T1000 (cell line): Measurements from ENCODE around the gene FBL.
"Not testable (repeated sequence)": the region's sequence is repeated elsewhere in the genome, so short reads cannot be mapped to it uniquely, and the experiment has no call there.

Experiments
- DNase-seq: peaks from one replicate; lab custom pipeline; 2025; ENCODE audit warnings: mixed read lengths; lab: John Stamatoyannopoulos, UW

FBL gene

DNA sequence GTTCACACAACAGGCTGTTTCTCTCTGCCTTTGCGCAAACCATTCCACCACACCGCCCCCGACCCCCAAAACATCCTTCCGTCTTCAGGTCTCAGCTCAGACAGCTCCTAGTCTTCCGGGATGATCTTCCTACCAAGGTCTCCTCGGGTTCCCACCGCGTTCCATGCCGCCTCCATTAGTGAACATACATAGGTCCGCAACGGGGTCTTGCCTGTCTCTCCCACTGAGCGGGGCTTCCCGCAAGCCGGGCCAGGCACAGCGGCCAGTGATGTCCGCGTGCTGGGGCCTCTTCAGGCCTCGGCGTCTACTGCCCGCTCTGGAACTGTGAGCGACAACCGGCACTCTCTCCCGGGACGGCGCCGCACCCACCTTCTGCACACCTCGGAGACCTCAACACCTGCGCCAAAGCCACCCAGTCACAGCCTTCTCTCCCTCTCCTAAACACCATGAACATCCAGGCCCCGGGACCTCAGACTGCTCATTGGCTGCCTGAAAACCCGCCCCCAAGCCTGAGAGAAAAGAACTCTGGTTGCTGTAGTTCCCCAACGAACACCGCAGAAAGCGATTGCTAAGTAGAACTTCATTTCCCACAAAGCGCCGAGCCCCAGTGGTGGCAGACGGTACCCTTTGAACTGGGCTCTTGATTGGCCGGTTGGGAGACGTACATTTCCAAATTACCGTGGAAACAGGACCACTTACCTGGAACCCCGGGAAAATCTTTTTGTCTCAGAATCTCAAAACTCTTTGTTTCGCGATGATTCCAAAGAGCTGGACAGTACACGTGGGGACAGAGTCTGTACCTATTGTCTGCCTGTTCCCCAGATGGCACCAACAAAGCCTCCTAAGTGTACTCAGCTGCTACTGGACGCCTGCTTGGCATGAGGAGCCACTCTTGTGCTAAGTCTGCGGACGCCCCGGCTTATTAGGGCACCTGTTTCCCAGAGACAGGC lies 21.8 kb downstream of the FBL start:
- DNase-seq, result peak; percentile 71

DNA sequence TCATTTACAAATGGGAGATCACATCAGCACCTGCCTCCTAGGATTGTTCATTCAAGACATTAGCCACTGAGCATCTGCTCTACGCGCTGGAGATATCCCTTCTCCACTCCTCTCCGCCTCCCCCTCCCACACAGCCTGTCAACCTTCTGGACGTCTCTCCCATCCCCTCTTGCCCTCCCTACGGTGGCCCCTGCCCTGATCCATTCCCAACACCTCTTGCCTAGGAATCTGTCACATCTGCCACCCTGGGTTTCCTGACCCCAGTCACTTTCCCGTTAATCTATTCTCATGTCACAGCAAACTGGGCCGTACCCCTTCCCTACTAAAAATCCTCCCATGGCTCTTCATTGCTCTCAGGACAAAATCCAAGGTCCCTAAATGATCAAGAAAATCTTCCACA lies 22.5 kb downstream of the FBL start:
- no peak for DNase-seq

DNA sequence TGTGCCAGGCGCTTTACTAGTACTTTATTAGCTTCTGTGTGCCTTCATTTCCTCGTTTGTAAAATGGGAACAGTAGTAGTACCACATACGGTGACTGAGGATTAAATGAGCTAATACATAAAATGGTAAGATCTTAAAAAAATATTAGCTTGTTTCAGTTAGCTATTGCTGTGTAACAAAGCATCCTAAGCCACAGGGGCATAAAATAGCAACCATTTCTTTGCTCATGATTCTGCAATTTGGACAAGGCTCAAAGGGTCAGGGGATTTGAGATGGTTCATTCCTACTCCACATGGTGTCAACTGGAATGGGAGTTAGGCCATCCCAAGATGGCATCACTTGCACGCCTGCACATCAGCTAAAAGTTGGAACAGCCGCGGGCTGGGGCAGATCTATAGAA lies 25.5 kb downstream of the FBL start:
- no peak for DNase-seq

DNA sequence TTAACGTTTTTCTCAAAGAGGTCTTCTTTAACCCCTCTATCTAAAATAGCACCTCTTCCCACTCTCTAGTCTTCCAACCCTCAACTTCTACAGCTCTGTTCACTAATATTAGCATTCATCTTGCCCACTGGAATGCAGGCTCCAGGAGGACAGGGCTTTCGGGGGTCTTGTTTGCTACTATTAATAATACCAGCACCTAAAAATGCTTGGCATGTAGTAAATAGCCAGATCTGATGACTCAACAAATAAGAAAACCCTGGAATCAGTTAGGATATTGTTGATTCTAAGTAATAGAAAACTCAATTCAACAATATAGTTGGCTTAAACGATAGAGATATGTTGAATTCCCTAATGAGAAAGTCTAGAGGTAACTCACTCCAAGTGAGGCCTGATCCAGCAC lies 26.4 kb downstream of the FBL start:
- DNase-seq, result no peak

DNA sequence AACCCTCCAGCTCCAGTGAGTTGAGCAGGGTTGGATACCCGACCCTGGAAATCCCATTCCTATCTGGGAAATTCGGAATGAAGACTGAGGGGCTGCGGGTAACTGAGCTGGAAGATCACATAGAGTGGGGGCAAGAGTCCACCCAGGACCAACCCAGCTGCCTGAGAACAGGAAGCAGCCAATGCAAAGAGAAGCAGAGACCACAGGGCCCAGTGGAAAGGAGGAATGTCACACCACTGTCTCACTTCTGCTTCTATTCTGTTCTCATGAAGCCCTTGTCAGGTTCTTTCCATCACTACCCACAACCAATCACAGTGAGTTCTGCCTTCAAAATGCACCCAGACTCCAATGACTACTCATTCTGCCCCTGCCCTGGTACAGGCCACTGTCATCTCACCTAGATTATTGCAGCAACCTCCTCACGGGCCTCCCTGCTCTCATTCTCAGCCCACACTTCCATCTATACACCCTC lies 27.5 kb downstream of the FBL start:
- no peak for DNase-seq

DNA sequence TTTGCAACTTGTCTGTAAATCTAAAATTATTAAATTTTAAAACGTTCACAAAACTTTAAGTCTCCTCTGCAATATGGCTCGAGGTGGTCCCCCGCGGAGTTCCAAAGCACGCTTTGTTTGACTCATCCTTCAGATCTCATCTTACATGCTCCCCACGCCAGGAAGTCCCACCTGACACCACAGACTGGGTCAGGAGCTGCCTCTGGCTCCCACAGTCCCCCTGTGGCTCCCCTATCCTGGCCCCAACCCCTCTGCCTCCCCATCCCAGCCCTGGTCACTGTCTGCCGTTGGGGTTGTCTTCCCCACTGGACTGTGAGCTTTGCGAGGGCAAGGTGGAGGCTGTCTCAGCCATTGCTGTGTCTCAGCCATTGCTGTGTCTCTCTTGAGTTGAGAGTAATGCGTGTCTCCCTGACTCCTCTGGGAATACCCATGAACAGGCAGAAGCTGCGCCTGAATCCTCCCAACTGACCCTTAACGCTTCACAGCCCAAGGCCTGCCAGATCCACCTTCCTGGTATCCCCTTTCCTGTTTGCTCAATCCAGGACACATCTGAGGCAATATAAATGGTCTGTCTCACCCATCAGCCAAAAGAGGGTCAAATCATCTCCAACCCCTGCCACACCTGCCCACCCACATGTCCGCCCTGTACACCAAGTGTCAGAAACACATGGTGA lies 28.2 kb downstream of the FBL start:
- no peak for DNase-seq

DNA sequence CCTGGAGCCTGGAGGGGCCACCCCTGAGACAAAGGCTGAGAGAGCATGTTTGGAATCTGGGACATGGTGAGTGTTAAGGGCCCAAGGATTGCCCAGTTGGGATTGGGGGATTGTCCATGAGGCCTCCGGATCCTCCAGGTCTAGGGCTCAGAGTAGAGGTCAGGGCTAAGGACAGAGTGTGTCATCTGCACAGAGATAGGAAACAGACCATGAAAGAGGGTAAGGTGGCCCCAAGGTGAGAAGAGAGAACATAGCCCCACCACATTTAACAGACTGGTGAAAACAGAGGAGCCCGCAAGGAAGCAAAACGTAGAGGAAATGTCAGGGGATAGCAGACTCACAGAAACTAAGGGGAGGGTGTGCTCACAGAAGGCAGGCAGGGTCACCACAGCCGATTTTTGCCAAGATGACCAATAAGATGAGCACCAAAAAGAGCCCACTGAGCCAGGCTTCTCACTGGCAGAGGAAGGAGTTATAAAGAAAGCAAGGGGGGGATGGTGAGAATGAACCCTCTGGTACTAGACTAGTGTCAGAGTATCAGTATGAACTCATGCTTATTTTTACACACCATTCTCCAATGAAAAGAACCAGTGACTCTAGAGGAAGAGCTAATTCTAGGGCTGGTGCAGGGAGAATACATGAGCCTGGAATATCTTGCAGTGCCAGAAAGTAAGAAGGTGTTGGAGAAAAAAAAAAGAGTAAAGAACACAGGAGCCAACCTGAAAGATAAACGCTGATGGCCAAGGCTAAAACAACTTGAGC lies 29.7 kb downstream of the FBL start:
- no peak for DNase-seq

DNA sequence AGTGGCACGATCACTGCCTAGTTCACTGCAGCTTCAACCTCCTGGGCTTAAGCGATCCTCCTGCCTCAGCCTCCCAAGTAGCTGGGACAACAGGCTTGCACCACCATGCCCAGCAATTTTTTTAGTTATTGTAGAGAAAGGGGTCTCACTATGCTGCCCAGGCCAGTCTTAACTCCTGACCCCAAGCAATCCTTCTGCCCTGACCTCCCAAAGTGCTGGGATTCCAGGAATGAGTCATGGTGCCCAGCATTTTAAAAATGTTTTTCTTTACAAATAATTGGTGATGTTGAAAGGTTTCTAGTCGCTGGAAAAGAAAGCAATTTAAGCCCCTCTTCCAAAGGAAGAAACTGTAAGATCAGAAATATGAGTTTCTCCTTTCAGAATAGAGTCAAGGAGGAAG lies 31.6 kb downstream of the FBL start:
- no peak for DNase-seq

DNA sequence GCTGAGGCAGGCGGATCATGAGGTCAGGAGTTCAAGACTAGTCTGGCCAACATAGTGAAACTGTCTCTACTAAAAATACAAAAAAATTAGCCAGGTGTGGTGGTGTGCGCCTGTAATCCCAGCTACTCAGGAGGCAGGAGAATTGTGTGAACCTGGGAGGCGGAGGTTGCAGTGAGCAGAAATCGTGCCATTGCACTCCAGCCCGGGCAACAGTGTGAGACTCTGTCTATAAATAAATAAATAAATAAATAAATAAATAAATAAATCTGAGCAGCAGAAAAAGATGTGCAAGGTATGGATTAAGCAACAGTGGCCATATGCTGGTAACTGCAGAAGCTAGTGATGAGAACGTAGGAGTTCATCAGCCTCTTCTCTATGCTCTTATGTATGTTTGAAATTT lies 32.1 kb downstream of the FBL start:
- not testable (repeated sequence) for DNase-seq

DNA sequence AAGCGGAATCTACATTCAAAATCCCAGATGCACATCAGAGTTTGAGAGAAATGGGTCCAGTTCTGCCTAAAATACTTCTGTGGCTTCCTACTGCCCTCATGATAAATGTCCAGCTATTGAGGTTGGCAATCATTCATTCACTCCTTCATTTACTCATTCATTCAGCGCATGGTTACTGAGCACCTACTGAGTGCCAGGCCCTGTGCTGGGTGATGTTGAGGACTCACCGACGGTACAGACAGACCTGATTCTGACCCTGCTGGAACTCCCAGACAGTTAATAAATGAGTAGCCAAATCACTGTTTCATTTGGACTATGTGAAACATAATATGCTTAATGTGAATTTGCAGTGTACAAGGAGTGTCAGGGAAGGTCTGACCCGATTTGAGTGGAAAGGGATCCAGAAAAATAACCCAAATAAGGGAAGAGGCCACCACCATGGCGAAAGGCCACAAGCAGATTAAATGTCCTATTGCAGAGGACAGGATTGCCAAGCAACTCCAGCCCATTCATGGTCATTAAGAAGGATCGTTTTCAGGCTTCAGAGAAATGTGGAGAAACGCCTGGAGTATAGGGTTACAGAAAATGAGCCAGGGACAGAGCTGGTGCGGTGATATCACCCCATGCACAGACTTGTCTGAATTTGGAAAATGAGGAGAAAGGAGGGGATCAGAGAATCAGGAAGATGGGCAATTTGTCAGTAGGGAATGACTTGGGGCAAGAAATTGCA lies 32.8 kb downstream of the FBL start:
- no peak for DNase-seq

DNA sequence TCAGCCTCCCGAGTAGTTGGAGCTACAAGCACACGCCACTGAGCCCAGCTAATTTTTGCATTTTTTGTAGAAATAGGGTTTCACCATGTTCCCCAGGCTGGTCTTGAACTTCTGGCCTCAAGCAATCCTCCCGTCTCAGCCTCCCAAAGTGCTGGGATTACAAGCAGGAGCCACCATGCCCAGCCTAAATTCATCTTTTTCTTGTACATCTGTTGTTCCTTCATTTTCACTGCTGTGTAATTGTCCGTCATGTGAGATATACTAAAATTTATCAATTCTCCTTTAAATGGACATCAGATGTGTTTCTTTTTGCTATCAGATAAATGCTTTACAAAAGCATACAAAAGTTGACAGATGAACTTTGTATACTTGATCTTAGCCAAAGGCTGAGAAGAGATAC lies 35.1 kb downstream of the FBL start:
- DNase-seq, result no peak

DNA sequence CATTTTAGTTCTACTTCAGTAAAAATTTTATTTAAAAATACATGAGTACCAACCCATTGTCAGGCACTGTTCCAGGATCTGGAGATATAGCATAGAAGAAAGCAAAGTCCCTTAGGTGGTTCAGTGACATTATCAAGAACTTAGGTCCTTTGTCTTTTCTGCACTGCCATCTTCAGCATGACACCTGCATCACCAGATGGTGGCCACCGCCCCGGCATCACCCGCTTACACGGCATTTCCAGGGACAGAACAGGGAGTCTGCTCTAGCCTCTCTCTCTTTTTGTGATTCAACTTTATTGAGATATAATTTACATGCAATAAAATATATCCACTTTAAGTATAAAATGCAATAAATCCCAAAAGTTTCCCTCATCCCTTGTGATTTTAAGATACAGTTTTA lies 35.8 kb downstream of the FBL start:
- no peak for DNase-seq

DNA sequence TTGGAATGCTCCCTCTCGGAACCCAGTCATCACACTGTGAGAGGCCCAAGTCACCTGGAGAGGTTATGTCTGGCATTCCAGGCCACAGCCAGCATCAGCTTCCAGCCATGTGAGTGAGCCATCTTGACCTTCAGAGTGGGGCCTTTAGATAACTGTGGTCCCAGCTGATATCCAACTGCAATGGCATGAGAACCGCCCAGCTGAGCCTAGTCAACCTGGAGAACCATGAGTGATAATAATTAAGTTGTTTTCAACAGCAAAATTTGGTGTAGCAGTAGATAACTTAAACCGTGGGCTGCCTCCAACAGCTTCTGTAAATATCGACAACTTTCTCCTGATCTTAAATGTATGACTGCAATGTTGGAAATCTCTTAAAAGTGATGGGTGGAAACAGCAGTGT lies 36.8 kb downstream of the FBL start:
- DNase-seq, result no peak

DNA sequence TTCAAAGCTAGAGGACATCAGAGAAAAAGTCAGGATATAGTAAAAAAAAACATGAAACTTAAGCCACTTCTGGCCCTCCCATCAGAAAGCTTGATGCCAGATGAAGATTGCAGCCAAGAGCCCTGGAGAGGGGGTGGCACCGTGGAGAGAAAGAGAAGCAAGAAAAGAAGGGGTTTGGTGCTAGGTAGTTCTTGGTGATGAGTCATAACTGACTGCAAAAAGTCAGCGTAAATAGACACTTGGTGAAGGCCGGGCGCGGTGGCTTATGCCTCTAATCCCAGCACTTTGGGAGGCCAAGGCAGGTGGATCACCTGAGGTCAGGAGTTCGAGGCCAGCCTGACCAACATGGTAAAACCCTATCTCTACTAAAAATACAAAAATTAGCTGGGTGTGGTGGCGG lies 37.5 kb downstream of the FBL start:
- DNase-seq, result not testable (repeated sequence)

DNA sequence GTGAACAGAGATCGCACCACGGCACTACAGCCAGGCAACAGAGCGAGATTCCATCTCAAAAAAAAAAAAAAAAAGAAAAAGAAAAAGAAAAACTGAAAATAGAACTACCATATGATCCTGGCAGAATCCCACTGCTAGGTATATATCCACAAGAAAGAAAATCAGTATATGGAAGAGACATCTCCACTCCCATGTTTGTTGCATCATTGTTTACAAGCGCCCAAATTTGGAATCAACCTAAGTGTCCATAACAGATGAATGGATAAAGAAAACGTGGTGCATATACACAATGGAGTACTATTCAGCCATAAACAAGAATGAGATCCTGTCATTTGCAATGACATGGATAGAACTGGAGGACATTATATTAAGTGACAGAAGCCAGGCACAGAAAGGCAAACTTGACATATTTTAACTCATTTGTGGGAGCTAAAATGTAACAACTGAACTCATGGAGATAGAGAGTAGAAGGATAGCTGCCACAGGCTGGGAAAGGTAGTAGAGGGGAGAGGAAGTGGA lies 38.3 kb downstream of the FBL start:
- DNase-seq, result no peak

DNA sequence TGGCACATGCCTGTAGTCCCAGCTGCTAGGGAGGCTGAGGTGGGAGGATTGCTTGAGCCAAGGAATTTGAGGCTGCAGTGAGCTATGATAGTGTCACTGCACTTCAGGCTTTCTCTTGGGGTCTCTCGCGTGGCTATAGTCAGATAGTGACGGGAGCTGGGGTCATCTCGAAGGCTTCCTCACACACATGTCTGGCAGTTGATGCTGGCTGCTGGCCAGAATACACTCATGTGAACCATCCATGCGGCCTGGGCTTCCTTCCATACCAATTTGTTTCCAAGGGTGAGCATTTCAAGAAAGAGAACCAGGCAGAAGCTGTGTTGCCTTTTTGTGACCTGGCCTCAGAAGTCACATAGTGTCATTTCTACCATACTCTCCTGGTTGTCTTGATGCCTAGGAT lies 41.1 kb downstream of the FBL start:
- no peak for DNase-seq

DNA sequence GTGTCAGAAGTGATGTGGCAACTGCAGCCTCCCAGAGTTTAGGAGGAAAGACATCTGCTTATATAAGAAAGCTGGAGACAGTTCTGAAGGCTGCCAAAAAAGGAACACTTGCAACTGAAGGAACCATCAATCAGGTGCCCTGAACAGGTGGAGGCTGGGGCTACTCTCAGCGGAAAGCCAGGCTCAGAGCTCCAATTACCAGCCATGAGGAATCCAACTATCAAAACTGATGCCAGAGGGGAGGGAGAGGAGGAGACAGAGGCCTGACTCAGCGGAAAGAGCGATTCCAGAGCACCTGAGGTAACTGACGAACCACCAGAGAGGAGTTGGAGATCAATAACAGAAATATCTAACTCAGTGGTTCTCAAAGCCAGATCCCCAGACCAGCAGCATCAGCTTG lies 43.2 kb downstream of the FBL start:
- no peak for DNase-seq

DNA sequence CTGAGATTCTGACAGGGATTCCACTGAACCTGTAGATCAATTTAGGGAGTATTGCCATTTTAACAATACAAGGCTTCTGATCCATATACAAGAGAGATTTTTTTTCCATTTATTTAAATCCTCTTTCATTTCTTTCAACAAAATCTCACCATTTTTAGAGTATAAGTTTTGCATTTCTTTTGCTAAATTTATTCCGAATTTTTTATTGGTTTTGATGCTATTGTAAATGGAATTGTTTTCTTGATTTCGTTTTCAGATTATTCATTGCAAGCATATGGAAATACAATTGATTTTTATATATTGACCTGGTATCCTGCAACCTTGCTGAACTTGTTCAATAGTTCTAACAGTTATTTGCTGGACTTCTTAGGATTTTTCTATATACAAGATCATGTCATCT lies 49.1 kb downstream of the FBL start:
- DNase-seq, result no peak

DNA sequence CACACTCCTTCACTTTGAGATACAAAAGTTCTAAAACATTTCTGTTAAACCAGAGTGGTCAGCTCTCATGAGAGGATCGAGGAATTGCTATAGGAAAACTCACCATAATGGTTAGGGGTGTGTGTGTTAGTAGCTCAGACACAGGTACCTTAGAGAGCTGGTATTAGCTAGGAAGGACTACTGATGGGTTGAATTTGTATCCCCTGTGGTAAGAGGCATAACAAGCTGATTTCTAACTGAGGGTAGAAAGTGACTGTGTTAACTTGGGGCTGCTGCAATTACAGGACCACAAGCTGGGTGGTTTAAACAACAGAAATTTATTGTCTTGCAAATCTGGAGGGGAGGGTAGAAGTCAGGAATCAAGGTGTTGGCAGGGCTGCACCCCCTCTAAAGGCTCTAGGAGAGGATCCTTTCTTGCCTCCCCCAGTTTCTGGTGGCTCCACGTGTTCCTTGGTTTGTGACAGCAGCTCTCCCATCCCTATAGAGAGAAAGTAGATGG lies 50.1 kb downstream of the FBL start:
- DNase-seq, result no peak

DNA sequence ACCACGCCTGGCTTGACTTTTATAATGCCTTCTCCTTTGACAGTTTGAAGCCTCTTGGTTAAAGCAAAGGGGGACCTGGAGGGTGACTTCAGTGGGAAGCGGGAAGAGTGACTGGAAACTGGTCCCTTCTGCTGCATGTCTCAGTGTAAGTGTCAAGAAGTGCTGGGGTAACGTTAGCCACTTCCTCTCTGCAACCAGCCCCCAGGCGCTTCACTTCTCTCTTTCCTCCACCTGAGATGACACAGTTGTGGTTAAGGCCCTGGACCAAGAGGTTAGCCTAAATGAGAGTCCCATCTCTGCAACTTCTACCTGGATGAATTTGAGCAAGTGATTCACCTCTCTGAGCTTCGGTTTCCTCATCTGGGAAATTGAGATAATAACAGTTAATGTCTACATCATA lies 51.2 kb downstream of the FBL start:
- DNase-seq, result no peak

DNA sequence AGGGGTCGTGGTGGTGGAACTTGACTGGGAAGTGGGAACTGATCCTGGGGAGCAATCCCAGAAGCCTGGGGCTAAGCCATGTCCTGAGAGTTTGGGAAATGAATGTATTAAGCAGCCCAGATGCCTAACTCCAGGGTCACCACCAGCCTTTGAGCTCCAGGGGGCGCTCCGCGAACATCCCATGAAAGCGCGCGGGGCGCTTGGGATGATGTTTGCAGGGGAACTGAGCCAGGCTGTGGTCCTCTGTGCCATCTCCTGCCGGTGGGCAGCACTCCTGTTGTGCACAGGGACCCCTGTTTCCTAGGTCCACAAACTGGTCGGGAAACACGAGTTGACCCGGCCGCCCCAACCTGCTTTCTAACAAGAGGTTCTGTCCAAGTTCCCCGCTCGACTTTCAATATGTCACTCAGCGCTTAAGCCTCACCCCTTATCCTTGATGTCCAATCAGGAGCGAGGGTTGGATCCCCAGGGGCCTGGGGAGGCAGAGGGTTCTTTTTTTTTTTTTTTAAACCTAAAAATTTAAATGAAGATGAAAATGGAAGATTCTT lies 53.1 kb downstream of the FBL start:
- DNase-seq, result peak; percentile 82
